H4 (cell line): ENCODE results near the gene KCNQ1OT1. TPM values are rescaled to one million over a fixed set of nuclear protein-coding genes. Genes with fewer than 3 reads are reported as not detected.

Experiments used
- total RNA-seq: library from RNA; depleted of rRNA; stranded (reverse); fragments of >200 nt; shearing (Covaris generic); gene quantifications from 2 replicates; pipeline ENCODE4 v1.2.3, GENCODE V29; 2014; rRNA removed

Gene KCNQ1OT1
- total RNA-seq, 1 experiment from 2014 or later = 0.17 TPM

Other genes with a start within 250 kb of the KCNQ1OT1 start
- 4.2 and 5.1 TPM in 2 replicates for gene CDKN1C, start 185.8 kb upstream of the KCNQ1OT1 start, total RNA-seq
- 11.7 and 15.2 TPM in 2 replicates for gene PHLDA2, start 229.4 kb upstream of the KCNQ1OT1 start, total RNA-seq